H9 (cell line): ENCODE data around the gene SCNN1B. TPM values are rescaled to one million over a fixed set of nuclear protein-coding genes. Genes with fewer than 3 reads are reported as not detected.

Source experiments
- DNase-seq: peaks from one replicate; pipeline ENCODE4 v3.0.0-alpha.2; 2017
- H2AFZ ChIP-seq: one replicate; pipeline ENCODE4 v1.6.1; 2013; ENCODE audit warnings: mild to moderate bottlenecking, low read length, control low read depth, moderate library complexity
- H2AK5ac ChIP-seq: 2 replicates; pipeline ENCODE4 v1.6.1; 2013; ENCODE audit warnings: low read length, control low read depth, mixed read lengths; ENCODE audit not compliant: insufficient read length
- H2BK120ac ChIP-seq: one replicate; pipeline ENCODE4 v1.6.1; 2013; ENCODE audit warnings: low read depth, mild to moderate bottlenecking, low read length, control low read depth, inconsistent platforms; ENCODE audit not compliant: poor library complexity, severe bottlenecking
- H2BK12ac ChIP-seq: 2 replicates; pipeline ENCODE4 v1.6.1; 2013; ENCODE audit warnings: low read length, control low read depth, mixed read lengths, low read depth; ENCODE audit not compliant: insufficient read length
- H2BK15ac ChIP-seq: 2 replicates; pipeline ENCODE4 v1.6.1; 2013; ENCODE audit warnings: low read depth, low read length, control low read depth
- H2BK20ac ChIP-seq: one replicate; pipeline ENCODE4 v1.6.1; 2013; ENCODE audit warnings: low read depth, mild to moderate bottlenecking, low read length, control low read depth, inconsistent platforms; ENCODE audit not compliant: poor library complexity, severe bottlenecking
- H2BK5ac ChIP-seq: 2 replicates; pipeline ENCODE4 v1.6.1; 2013; ENCODE audit warnings: low read length, control low read depth, mixed read lengths; ENCODE audit not compliant: insufficient read length
- H3K14ac ChIP-seq: 2 replicates; pipeline ENCODE4 v1.6.1; 2013; ENCODE audit warnings: low read length, control low read depth; ENCODE audit not compliant: insufficient read depth
- H3K18ac ChIP-seq: 2 replicates; pipeline ENCODE4 v1.6.1; 2013; ENCODE audit warnings: low read depth, mild to moderate bottlenecking, mixed read lengths, low read length, control low read depth; ENCODE audit not compliant: insufficient read length
- H3K23ac ChIP-seq: 2 replicates; pipeline ENCODE4 v1.6.1; 2013; ENCODE audit warnings: low read length, control low read depth, mixed read lengths, low read depth; ENCODE audit not compliant: insufficient read length
- H3K23me2 ChIP-seq: 2 replicates; pipeline ENCODE4 v1.6.1; 2013; ENCODE audit warnings: low read depth, mild to moderate bottlenecking, mixed read lengths, low read length, control low read depth; ENCODE audit not compliant: insufficient read length, poor library complexity, severe bottlenecking
- H3K27ac ChIP-seq: 2 replicates; pipeline ENCODE4 v1.5.1; 2013; ENCODE audit warnings: low read length, control low read depth, mixed read lengths, low read depth; ENCODE audit not compliant: insufficient read length
- H3K27me3 ChIP-seq: 2 replicates; pipeline ENCODE4 v1.6.1; 2013; ENCODE audit warnings: low read length, control low read depth, inconsistent platforms; ENCODE audit not compliant: insufficient read depth
- H3K4ac ChIP-seq: 2 replicates; pipeline ENCODE4 v1.6.1; 2013; ENCODE audit warnings: low read depth, mild to moderate bottlenecking, control low read depth, inconsistent platforms, low read length, moderate library complexity
- H3K4me1 ChIP-seq: 2 replicates; pipeline ENCODE4 v1.6.1; 2013; ENCODE audit warnings: low read length, control low read depth, inconsistent platforms; ENCODE audit not compliant: insufficient read depth
- H3K4me2 ChIP-seq: 2 replicates; pipeline ENCODE4 v1.6.1; 2013; ENCODE audit warnings: low read length, control low read depth, mixed read lengths; ENCODE audit not compliant: insufficient read length, insufficient read depth
- H3K56ac ChIP-seq: 2 replicates; pipeline ENCODE4 v1.6.1; 2013; ENCODE audit warnings: low read depth, mild to moderate bottlenecking, mixed read lengths, low read length, control low read depth; ENCODE audit not compliant: insufficient read length
- H3K79me1 ChIP-seq: 2 replicates; pipeline ENCODE4 v1.6.1; 2013; ENCODE audit warnings: low read depth, mild to moderate bottlenecking, moderate library complexity, low read length, control low read depth, inconsistent platforms; ENCODE audit not compliant: insufficient read depth, poor library complexity, severe bottlenecking
- H3K79me2 ChIP-seq: 2 replicates; pipeline ENCODE4 v1.6.1; 2013; ENCODE audit warnings: low read length, control low read depth, inconsistent platforms; ENCODE audit not compliant: insufficient read depth
- H3K9ac ChIP-seq: 2 replicates; pipeline ENCODE4 v1.6.1; 2013; ENCODE audit warnings: low read length, control low read depth, mixed read lengths; ENCODE audit not compliant: insufficient read length; ENCODE audit errors: extremely low read depth
- H3K9me3 ChIP-seq: one replicate; pipeline ENCODE4 v1.6.1; 2013; ENCODE audit warnings: low read depth, low read length, inconsistent platforms; ENCODE audit not compliant: control insufficient read depth
- H3T11ph ChIP-seq: one replicate; pipeline ENCODE4 v1.6.1; 2013; ENCODE audit warnings: mild to moderate bottlenecking, low read length, control low read depth, inconsistent platforms
- H4K20me1 ChIP-seq: one replicate; pipeline ENCODE4 v1.6.1; 2013; ENCODE audit not compliant: control insufficient read depth, insufficient read length, insufficient read depth
- H4K5ac ChIP-seq: 2 replicates; pipeline ENCODE4 v1.6.1; 2013; ENCODE audit warnings: low read depth, mild to moderate bottlenecking, mixed read lengths, low read length, control low read depth; ENCODE audit not compliant: insufficient read length
- H4K8ac ChIP-seq: replicated peaks from 2 replicates; pipeline ENCODE4 v1.6.1; 2013; ENCODE audit warnings: low read length, control low read depth, mixed read lengths, low read depth; ENCODE audit not compliant: insufficient read length
- H4K91ac ChIP-seq: 2 replicates; pipeline ENCODE4 v1.6.1; 2013; ENCODE audit warnings: low read depth, mild to moderate bottlenecking, moderate library complexity, mixed read lengths, low read length, control low read depth; ENCODE audit not compliant: insufficient read length
- H3K27ac Mint-ChIP-seq, 3 experiments: 2 replicates in 2 of 3; 3 replicates in 1 of 3; pipeline ENCODE4 v1.8.0; 2020 to 2021; ENCODE audit warnings: mixed read lengths in 3 of 3, mild to moderate bottlenecking in 1 of 3, moderate library complexity in 1 of 3
- H3K27me3 Mint-ChIP-seq: 2 replicates; pipeline ENCODE4 v1.8.0; 2021; ENCODE audit warnings: low read depth, mild to moderate bottlenecking, moderate library complexity, mixed read lengths
- H3K36me3 Mint-ChIP-seq, 3 experiments: 2 replicates in 2 of 3; 3 replicates in 1 of 3; pipeline ENCODE4 v1.8.0; 2020 to 2021; ENCODE audit warnings: low read depth in 3 of 3, mixed read lengths in 3 of 3; ENCODE audit not compliant: insufficient read depth in 1 of 3
- H3K4me1 Mint-ChIP-seq, 2 experiments: 2 replicates each; pipeline ENCODE4 v1.8.0; 2020; ENCODE audit warnings: mixed read lengths in 2 of 2
- H3K4me3 Mint-ChIP-seq, 2 experiments: 2 replicates in 1 of 2; 3 replicates in 1 of 2; pipeline ENCODE4 v1.8.0; 2020 to 2021; ENCODE audit warnings: mild to moderate bottlenecking in 2 of 2, mixed read lengths in 2 of 2, moderate library complexity in 1 of 2
- H3K9me3 Mint-ChIP-seq, 2 experiments: 2 replicates in 1 of 2; 3 replicates in 1 of 2; pipeline ENCODE4 v1.8.0; 2020; ENCODE audit warnings: mild to moderate bottlenecking in 2 of 2, mixed read lengths in 2 of 2, moderate library complexity in 1 of 2
- CTCF ChIP-seq: fragments of 200-600 bp; sonication (generic); conservative IDR thresholded peaks from 3 replicates; pipeline ENCODE4 v1.8.0; 2021; ENCODE audit warnings: antibody characterized with exemption, mild to moderate bottlenecking
- WGBS: extraction: QIAGEN DNeasy Blood & Tissue Kit; methylation state at CpG from one replicate; pipeline ENCODE4 v1.1.7; 2013; ENCODE audit warnings: missing lambda C conversion rate, low lambda C conversion rate, mixed read lengths; ENCODE audit not compliant: insufficient read length; ENCODE audit errors: extremely low coverage; 5-methylcytosine and 5-hydroxymethylcytosine counted together
- total RNA-seq: library from RNA; stranded (reverse); gene quantifications from 2 replicates; pipeline ENCODE4 v1.2.1, GENCODE V29; 2021

SCNN1B gene
- total RNA-seq, 1 experiment from 2014 or later, result 0.11 TPM

DNA sequence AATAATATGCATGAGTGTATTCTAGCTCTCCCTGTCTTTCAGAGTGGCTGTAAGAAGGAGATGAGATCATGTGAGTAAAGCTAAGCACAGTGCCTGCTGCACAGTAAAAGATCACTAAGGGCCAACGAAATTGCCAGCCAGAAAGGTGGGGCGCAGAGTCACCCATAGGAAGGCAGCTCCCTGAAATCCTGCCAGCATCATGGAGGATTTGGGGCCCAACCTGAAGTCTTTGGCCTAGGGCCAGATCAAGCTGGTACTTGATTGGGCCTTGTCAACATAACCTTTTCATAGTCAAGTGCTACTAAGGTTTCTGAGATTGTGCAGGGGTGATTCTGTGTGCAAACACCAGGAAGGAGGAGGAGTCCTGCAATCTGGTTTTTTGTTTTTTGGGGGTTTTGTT is 16.5 kb downstream of the SCNN1B start:
- no peaks in the 10 kb centered on the region for H4K20me1 ChIP-seq
- no peak overlapping the region for H3K27ac ChIP-seq
- H3K4ac ChIP-seq, result no peak overlapping the region
- H4K8ac ChIP-seq, result no peak overlapping the region
- no peak overlapping the region for H3K4me2 ChIP-seq
- H2BK120ac ChIP-seq, result no peak overlapping the region
- no peak for TF ChIP-seq CTCF
- H3K4me1 ChIP-seq, result peaks cover 2% of the 10 kb centered on the region; the same call in 1 of the 2 replicates
- no peaks in the 10 kb centered on the region; the same call in 1 of the 2 replicates for H3K27me3 ChIP-seq
- no peaks in the 10 kb centered on the region for H3K9me3 Mint-ChIP-seq
- no peak overlapping the region for H3K18ac ChIP-seq
- no peaks in the 10 kb centered on the region for H3K23me2 ChIP-seq
- H3K56ac ChIP-seq, result no peak overlapping the region
- no peak overlapping the region for H2BK5ac ChIP-seq
- H3K4me1 Mint-ChIP-seq, result peaks cover 0 to 4% of the 10 kb centered on the region in 2 experiments; a peak in 2 of 4 replicates
- H3K79me2 ChIP-seq, result no peaks in the 10 kb centered on the region
- H2BK12ac ChIP-seq, result no peak overlapping the region
- H3T11ph ChIP-seq, result no peak overlapping the region
- no peak overlapping the region for H4K91ac ChIP-seq
- H3K27ac Mint-ChIP-seq, result no peak overlapping the region
- no peaks in the 10 kb centered on the region for H3K79me1 ChIP-seq
- no peak overlapping the region for H4K5ac ChIP-seq
- no peaks in the 10 kb centered on the region for H3K36me3 Mint-ChIP-seq
- no peak overlapping the region for H3K14ac ChIP-seq
- WGBS, result no CpG with 5 or more reads among the region's 2 CpGs
- no peak for DNase-seq
- H3K9ac ChIP-seq, result no peak overlapping the region
- no peak overlapping the region for H3K23ac ChIP-seq
- H2AK5ac ChIP-seq, result no peak overlapping the region
- no peak overlapping the region for H2BK15ac ChIP-seq
- peaks cover 2% of the 10 kb centered on the region; the same call in 1 of the 2 replicates for H3K27me3 Mint-ChIP-seq
- H3K9me3 ChIP-seq, result no peaks in the 10 kb centered on the region
- no peak overlapping the region for H2BK20ac ChIP-seq
- no peak overlapping the region for H3K4me3 Mint-ChIP-seq
- no peak overlapping the region for H2AFZ ChIP-seq
